Gastrocnemius medialis (tissue), 4 donors: ENCODE measurements around the gene XKR7.

Experiments used
- POLR2A ChIP-seq, 2 donors: fragments of 450-650 bp; IDR thresholded peaks; one replicate each; pipeline ENCODE4 v1.6.1; 2017; ENCODE audit warnings: antibody characterized with exemption in 2 of 2, mild to moderate bottlenecking in 2 of 2, moderate library complexity in 2 of 2
- TF ChIP-seq, protein P1 (sequence below), 5 experiments: fragments of 450-650 bp in 3 of 5; fragments of 200-600 bp in 2 of 5; sonication (generic) in 2 of 5; IDR thresholded peaks in 4 of 5; conservative IDR thresholded peaks in 1 of 5; 1 replicate in 4 of 5; 2 replicates in 1 of 5; pipeline ENCODE4 v1.5.1; 2016 to 2019; ENCODE audit warnings: antibody characterized with exemption in 5 of 5, mild to moderate bottlenecking in 3 of 5, moderate library complexity in 3 of 5

- TF ChIP-seq, protein P1, sequence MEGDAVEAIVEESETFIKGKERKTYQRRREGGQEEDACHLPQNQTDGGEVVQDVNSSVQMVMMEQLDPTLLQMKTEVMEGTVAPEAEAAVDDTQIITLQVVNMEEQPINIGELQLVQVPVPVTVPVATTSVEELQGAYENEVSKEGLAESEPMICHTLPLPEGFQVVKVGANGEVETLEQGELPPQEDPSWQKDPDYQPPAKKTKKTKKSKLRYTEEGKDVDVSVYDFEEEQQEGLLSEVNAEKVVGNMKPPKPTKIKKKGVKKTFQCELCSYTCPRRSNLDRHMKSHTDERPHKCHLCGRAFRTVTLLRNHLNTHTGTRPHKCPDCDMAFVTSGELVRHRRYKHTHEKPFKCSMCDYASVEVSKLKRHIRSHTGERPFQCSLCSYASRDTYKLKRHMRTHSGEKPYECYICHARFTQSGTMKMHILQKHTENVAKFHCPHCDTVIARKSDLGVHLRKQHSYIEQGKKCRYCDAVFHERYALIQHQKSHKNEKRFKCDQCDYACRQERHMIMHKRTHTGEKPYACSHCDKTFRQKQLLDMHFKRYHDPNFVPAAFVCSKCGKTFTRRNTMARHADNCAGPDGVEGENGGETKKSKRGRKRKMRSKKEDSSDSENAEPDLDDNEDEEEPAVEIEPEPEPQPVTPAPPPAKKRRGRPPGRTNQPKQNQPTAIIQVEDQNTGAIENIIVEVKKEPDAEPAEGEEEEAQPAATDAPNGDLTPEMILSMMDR (IDR thresholded peaks at IDR 0.05 in 4 of 5, conservative IDR thresholded peaks at IDR 0.05 in 1 of 5), result no peak
- no peak for TF ChIP-seq POLR2A (IDR thresholded peaks at IDR 0.05)
Measured at GRCh38 chr20:32029561-32029960, 61.6 kb downstream of the XKR7 start.
